Transverse colon (tissue), 4 donors: ENCODE results near the gene TMEM62. TPM values are rescaled to one million over a fixed set of nuclear protein-coding genes. Genes with fewer than 3 reads are reported as not detected.

ENCODE experiments used
- DNase-seq: peaks from one replicate; pipeline ENCODE4 v3.0.0-alpha.2; 2019
- H3K27ac ChIP-seq, 4 donors: fragments of 200-600 bp; sonication (generic); 2 replicates each; pipeline ENCODE4 v1.5.1; 2016 to 2018; ENCODE audit warnings: inconsistent platforms in 4 of 4
- H3K27me3 ChIP-seq: fragments of 200-600 bp; sonication (generic); 2 replicates; pipeline ENCODE4 v1.5.1; 2017; ENCODE audit warnings: inconsistent platforms
- H3K36me3 ChIP-seq, 4 donors: fragments of 200-600 bp; sonication (generic); 2 replicates each; pipeline ENCODE4 v1.5.1; 2017 to 2019; ENCODE audit warnings: inconsistent platforms in 4 of 4
- H3K4me1 ChIP-seq, 4 donors: fragments of 200-600 bp; sonication (generic); 2 replicates each; pipeline ENCODE4 v1.5.1; 2017 to 2020; ENCODE audit warnings: inconsistent platforms in 4 of 4
- H3K4me3 ChIP-seq, 4 donors: fragments of 200-600 bp; sonication (generic); 1 replicate in 1 of 4; 2 replicates in 3 of 4; pipeline versions ENCODE4 v1.5.1 to v1.6.1; 2017 to 2019; ENCODE audit warnings: inconsistent platforms in 4 of 4
- H3K9me3 ChIP-seq, 2 donors: fragments of 200-600 bp; sonication (generic); 2 replicates each; pipeline ENCODE4 v1.5.1; 2017 to 2019; ENCODE audit warnings: inconsistent platforms in 2 of 2
- EP300 ChIP-seq: sonication (generic); formaldehyde crosslinking; IDR thresholded peaks from one replicate; pipeline ENCODE4 v1.6.1; 2017; ENCODE audit warnings: antibody characterized with exemption, low read depth
- POLR2A ChIP-seq: fragments of 450-650 bp; IDR thresholded peaks from one replicate; pipeline ENCODE4 v1.6.1; 2016; ENCODE audit warnings: antibody characterized with exemption, mild to moderate bottlenecking, moderate library complexity
- POLR2AphosphoS5 ChIP-seq, 3 donors: sonication (generic); formaldehyde crosslinking; IDR thresholded peaks; one replicate each; pipeline ENCODE4 v1.6.1; 2016; ENCODE audit warnings: antibody characterized with exemption in 3 of 3
- WGBS, 2 donors: methylation state at CpG; one replicate each; pipeline ENCODE4 v1.1.5; 2018; ENCODE audit warnings: low coverage in 1 of 2; 5-methylcytosine and 5-hydroxymethylcytosine counted together
- in situ Hi-C, 4 donors: fragments of 200-750 bp; cut with MboI; loops; one replicate each; pipeline versions ENCODE4 v1.15.0 to v1.15.1; 2017; ENCODE audit warnings: low sequenced_read_pairs in 3 of 4, low pct_ligation_motif_present in 1 of 4, low pct_unique_long_range_greater_than_20kb in 1 of 4
- intact Hi-C: fragments of 100-400 bp; cut with DNase I; formaldehyde crosslinking; loops from one replicate; pipeline ENCODE4 v1.15.1; 2023; ENCODE audit warnings: low total_unique reads
- total RNA-seq, 4 donors: library from RNA; depleted of rRNA; stranded (reverse); fragments of >200 nt; gene quantifications; one replicate each; pipeline ENCODE4 v1.1.0, GENCODE V29; 2016
- TF ChIP-seq, protein P1 (sequence below), 5 experiments: fragments of 200-600 bp in 3 of 5; fragments of 450-650 bp in 2 of 5; sonication (generic) in 3 of 5; IDR thresholded peaks; 1 replicate in 2 of 5; 2 replicates in 3 of 5; pipeline ENCODE4 v1.5.1; 2016 to 2017; ENCODE audit warnings: antibody characterized with exemption in 5 of 5, inconsistent platforms in 3 of 5, mild to moderate bottlenecking in 2 of 5, moderate library complexity in 1 of 5

The TMEM62 gene
- total RNA-seq, 4 donors from 2014 or later = 21.3 to 367 (median 39.6) TPM

DNA sequence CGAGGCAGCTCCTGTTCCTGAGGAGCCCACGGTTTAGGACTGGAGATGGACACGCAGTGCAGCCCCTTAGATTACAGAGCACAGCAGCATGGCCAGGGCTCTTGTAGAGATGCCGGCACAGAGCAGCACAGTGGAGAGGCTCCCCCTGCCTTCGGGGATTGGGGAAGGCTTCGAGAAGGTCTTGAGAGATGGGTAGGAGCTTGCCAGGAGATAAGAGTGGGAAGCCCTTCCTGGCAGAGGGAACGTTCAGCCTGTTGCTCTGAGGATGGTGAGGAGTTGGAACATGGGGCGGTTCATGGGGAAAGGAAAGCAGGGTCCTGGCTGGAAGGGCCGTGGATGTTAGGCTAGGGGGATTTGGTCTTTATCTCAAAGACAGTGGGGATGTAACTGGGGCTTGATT lies 77.4 kb downstream of the TMEM62 start:
- Histone ChIP-seq H3K27me3 (peaks cover 13% of the 10 kb centered on the region), H3K9me3 (no peaks in the 10 kb centered on the region), H3K4me3 (no peak overlapping the region), H3K27ac (no peak overlapping the region), H3K4me1 (no peaks in the 10 kb centered on the region), H3K36me3 (no peaks in the 10 kb centered on the region)
- TF ChIP-seq POLR2AphosphoS5 (IDR thresholded peaks at IDR 0.05) (no peak), POLR2A (no peak), EP300 (no peak)
- TF ChIP-seq, protein P1, sequence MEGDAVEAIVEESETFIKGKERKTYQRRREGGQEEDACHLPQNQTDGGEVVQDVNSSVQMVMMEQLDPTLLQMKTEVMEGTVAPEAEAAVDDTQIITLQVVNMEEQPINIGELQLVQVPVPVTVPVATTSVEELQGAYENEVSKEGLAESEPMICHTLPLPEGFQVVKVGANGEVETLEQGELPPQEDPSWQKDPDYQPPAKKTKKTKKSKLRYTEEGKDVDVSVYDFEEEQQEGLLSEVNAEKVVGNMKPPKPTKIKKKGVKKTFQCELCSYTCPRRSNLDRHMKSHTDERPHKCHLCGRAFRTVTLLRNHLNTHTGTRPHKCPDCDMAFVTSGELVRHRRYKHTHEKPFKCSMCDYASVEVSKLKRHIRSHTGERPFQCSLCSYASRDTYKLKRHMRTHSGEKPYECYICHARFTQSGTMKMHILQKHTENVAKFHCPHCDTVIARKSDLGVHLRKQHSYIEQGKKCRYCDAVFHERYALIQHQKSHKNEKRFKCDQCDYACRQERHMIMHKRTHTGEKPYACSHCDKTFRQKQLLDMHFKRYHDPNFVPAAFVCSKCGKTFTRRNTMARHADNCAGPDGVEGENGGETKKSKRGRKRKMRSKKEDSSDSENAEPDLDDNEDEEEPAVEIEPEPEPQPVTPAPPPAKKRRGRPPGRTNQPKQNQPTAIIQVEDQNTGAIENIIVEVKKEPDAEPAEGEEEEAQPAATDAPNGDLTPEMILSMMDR (IDR thresholded peaks at IDR 0.05) = no peak
- WGBS, 2 donors = 75 to 80% methylated on average over 3 to 9 of the region's 9 CpGs
- in situ Hi-C loops = no loop called here
- no peak for DNase-seq
- intact Hi-C loops = no loop called here

DNA sequence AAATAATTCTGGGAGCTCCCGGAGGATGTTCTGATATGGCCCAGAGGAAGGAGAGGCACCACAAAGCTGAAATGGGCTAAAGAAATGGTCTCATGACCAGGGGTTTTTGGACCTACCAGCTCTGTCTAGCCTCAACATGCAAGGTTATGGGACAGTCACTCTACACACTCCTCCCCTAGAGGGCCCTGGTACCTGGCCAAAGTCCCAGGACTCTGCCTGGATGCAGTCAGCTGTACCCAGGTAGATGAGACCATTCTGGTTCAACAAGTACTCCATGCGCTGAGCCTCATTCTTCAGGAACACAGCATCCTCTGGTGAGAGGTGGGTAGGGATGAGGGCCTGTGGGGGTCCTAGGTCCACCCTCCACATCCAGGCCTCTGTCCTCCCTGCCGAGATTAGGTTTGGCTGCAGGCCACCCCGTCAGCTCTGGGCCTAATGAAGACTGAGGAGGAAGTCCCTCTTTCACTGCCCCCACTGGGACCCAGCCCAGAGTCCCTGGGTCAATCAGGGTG lies 77.9 kb downstream of the TMEM62 start:
- Histone ChIP-seq H3K27ac (no peak overlapping the region), H3K4me1 (no peaks in the 10 kb centered on the region), H3K36me3 (no peaks in the 10 kb centered on the region), H3K27me3 (peaks cover 13% of the 10 kb centered on the region), H3K9me3 (no peaks in the 10 kb centered on the region), H3K4me3 (no peak overlapping the region)
- WGBS, 2 donors = 79 to 80% methylated on average over 1 to 4 of the region's 4 CpGs
- TF ChIP-seq POLR2A (no peak), POLR2AphosphoS5 (IDR thresholded peaks at IDR 0.05) (no peak), EP300 (no peak)
- TF ChIP-seq, protein P1 (IDR thresholded peaks at IDR 0.05) = no peak
- no peak for DNase-seq
- in situ Hi-C loops (no loop called here), intact Hi-C loops (no loop called here)

DNA sequence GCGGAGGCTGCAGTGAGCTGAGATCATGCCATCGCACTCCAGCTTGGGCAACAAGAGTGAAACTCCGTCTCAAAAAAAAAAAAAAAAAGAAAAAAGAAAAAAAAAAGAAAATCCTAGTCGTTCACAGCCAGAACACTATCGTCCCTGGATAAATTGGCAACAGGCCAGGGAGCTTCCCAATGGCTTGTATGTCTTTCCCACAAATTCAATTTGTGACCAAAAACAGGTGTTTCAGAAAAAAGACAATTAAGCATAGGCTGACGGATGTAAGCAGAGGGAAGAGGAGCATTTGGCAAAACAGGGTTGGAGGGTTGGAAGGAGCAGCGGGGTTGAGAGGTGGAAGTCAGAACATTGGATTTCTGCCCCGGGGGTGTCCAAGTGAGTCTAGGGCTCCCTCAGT lies 78.9 kb downstream of the TMEM62 start:
- Histone ChIP-seq H3K36me3 (no peaks in the 10 kb centered on the region), H3K9me3 (no peaks in the 10 kb centered on the region), H3K4me1 (no peaks in the 10 kb centered on the region), H3K27ac (no peak overlapping the region), H3K4me3 (no peak overlapping the region), H3K27me3 (peaks cover 13% of the 10 kb centered on the region)
- no peak for DNase-seq
- no peak for TF ChIP-seq POLR2AphosphoS5 (IDR thresholded peaks at IDR 0.05)
- no peak for TF ChIP-seq EP300
- no peak for TF ChIP-seq POLR2A
- TF ChIP-seq, protein P1 (IDR thresholded peaks at IDR 0.05) = no peak
- in situ Hi-C loops (no loop called here), intact Hi-C loops (no loop called here)
- 73 to 78% methylated on average over 5 to 8 of the region's 8 CpGs for WGBS, 2 donors

DNA sequence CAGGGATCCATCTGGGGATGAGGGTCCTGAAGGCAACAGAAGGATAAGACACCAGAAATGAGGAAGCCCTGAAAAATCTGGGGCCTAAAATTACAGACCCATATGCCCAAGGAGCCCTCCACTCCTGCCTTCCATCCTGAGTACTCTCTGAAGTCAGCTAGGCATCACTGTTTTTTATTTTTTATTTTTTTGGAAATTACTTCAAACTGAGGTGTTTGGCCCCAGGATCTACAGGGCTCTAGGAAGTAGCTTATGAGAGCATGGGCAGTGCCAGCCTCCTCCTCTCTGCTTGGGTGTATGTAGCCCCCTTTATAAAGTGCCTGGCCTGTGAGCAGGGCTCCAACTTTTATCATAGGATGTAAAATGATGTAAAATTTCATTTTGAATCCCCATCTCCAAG lies 79.6 kb downstream of the TMEM62 start:
- H3K9me3 ChIP-seq = no peaks in the 10 kb centered on the region
- DNase-seq = no peak
- H3K4me3 ChIP-seq = no peak overlapping the region
- in situ Hi-C loops (no loop called here), intact Hi-C loops (no loop called here)
- no peaks in the 10 kb centered on the region for H3K36me3 ChIP-seq
- no peaks in the 10 kb centered on the region for H3K4me1 ChIP-seq
- H3K27me3 ChIP-seq = peaks cover 13% of the 10 kb centered on the region
- TF ChIP-seq POLR2A (no peak), EP300 (no peak), POLR2AphosphoS5 (IDR thresholded peaks at IDR 0.05) (no peak)
- TF ChIP-seq, protein P1 (IDR thresholded peaks at IDR 0.05) = no peak
- no peak overlapping the region for H3K27ac ChIP-seq
